KMS-11 (cell line): ENCODE data around the gene GSDMA.

Experiments
- H2AFZ ChIP-seq: fragments of 200-600 bp; sonication (generic); 2 replicates; pipeline ENCODE4 v1.6.1; 2016; ENCODE audit warnings: antibody characterized with exemption, mixed run types, low read depth
- H3K27ac ChIP-seq: fragments of 200-600 bp; sonication (generic); 2 replicates; pipeline ENCODE4 v1.6.1; 2016; ENCODE audit warnings: mild to moderate bottlenecking, mixed run types
- H3K27me3 ChIP-seq: fragments of 200-600 bp; sonication (generic); 2 replicates; pipeline ENCODE4 v1.6.1; 2017; ENCODE audit warnings: mild to moderate bottlenecking, low read depth, mixed run types, moderate library complexity; ENCODE audit not compliant: insufficient read depth
- H3K36me3 ChIP-seq: fragments of 200-600 bp; sonication (generic); 2 replicates; pipeline ENCODE4 v1.6.1; 2017; ENCODE audit warnings: mild to moderate bottlenecking, mixed run types; ENCODE audit not compliant: insufficient read depth
- H3K4me1 ChIP-seq: fragments of 200-600 bp; sonication (generic); 2 replicates; pipeline ENCODE4 v1.6.1; 2016; ENCODE audit warnings: mild to moderate bottlenecking, low read depth, mixed run types; ENCODE audit not compliant: poor library complexity, severe bottlenecking
- H3K4me2 ChIP-seq: fragments of 200-600 bp; sonication (generic); 2 replicates; pipeline ENCODE4 v1.7.0; 2016; ENCODE audit warnings: mild to moderate bottlenecking, mixed run types
- H3K4me3 ChIP-seq: fragments of 200-600 bp; sonication (generic); IDR thresholded peaks from 2 replicates; pipeline ENCODE4 v1.6.1; 2017; ENCODE audit warnings: low read depth, low read length, mixed read lengths; ENCODE audit not compliant: insufficient read depth
- H3K79me2 ChIP-seq: fragments of 200-600 bp; sonication (generic); 2 replicates; pipeline ENCODE4 v1.6.1; 2016; ENCODE audit warnings: low read depth, mixed run types; ENCODE audit not compliant: insufficient read depth
- H3K9ac ChIP-seq: fragments of 200-600 bp; sonication (generic); 2 replicates; pipeline ENCODE4 v1.6.1; 2016; ENCODE audit warnings: mild to moderate bottlenecking, mixed run types
- H4K20me1 ChIP-seq: fragments of 200-600 bp; sonication (generic); 2 replicates; pipeline ENCODE4 v1.6.1; 2016; ENCODE audit warnings: mild to moderate bottlenecking, mixed run types; ENCODE audit not compliant: insufficient read depth
- TF ChIP-seq, protein P1 (sequence below): fragments of 200-600 bp; sonication (generic); conservative IDR thresholded peaks from 2 replicates; pipeline ENCODE4 v1.6.1; 2017; ENCODE audit warnings: low read depth, mild to moderate bottlenecking, antibody characterized with exemption, low read length, moderate library complexity, mixed read lengths

Gene GSDMA

DNA sequence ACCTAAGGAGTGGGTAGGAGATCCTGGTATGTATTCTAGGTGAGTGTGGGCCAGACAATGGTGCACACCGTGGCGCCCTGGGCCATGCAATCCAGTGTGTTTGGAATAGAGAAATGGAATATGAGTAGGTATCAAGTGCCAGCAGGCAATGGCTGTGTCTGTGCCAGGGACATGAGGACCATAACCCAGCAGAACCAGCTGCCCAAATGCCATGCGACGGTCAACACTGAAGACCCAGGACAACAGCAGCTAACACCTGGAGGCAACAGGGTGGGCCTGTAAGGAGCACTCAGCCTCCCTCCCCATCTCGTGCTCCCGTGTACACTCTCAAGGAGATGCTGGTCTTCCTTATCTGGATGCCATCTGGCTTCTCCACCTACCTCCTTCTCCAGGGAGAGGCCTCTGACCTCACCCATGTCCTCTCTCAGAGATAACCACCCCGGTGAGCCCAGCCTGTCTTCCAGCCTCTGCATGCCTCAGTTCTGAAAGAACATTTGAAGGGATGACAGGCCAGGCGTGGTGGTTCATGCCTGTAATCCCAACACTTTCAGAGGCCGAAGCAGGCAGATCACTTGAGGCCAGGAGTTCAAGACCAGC, 43.6 kb upstream of the GSDMA start:
- TF ChIP-seq, protein P1, sequence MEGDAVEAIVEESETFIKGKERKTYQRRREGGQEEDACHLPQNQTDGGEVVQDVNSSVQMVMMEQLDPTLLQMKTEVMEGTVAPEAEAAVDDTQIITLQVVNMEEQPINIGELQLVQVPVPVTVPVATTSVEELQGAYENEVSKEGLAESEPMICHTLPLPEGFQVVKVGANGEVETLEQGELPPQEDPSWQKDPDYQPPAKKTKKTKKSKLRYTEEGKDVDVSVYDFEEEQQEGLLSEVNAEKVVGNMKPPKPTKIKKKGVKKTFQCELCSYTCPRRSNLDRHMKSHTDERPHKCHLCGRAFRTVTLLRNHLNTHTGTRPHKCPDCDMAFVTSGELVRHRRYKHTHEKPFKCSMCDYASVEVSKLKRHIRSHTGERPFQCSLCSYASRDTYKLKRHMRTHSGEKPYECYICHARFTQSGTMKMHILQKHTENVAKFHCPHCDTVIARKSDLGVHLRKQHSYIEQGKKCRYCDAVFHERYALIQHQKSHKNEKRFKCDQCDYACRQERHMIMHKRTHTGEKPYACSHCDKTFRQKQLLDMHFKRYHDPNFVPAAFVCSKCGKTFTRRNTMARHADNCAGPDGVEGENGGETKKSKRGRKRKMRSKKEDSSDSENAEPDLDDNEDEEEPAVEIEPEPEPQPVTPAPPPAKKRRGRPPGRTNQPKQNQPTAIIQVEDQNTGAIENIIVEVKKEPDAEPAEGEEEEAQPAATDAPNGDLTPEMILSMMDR, result no peak
- Histone ChIP-seq H2AFZ (no peak overlapping the region), H3K4me2 (peak overlapping the region; percentile 7; the same call in 1 of the 2 replicates), H3K4me1 (peaks cover 59% of the 10 kb centered on the region), H4K20me1 (no peaks in the 10 kb centered on the region; the same call in 1 of the 2 replicates), H3K27ac (no peak overlapping the region), H3K9ac (no peak overlapping the region), H3K79me2 (peaks cover 15% of the 10 kb centered on the region), H3K36me3 (peaks cover 11% of the 10 kb centered on the region; the same call in 1 of the 2 replicates), H3K27me3 (no peaks in the 10 kb centered on the region), H3K4me3 (no peak overlapping the region)

DNA sequence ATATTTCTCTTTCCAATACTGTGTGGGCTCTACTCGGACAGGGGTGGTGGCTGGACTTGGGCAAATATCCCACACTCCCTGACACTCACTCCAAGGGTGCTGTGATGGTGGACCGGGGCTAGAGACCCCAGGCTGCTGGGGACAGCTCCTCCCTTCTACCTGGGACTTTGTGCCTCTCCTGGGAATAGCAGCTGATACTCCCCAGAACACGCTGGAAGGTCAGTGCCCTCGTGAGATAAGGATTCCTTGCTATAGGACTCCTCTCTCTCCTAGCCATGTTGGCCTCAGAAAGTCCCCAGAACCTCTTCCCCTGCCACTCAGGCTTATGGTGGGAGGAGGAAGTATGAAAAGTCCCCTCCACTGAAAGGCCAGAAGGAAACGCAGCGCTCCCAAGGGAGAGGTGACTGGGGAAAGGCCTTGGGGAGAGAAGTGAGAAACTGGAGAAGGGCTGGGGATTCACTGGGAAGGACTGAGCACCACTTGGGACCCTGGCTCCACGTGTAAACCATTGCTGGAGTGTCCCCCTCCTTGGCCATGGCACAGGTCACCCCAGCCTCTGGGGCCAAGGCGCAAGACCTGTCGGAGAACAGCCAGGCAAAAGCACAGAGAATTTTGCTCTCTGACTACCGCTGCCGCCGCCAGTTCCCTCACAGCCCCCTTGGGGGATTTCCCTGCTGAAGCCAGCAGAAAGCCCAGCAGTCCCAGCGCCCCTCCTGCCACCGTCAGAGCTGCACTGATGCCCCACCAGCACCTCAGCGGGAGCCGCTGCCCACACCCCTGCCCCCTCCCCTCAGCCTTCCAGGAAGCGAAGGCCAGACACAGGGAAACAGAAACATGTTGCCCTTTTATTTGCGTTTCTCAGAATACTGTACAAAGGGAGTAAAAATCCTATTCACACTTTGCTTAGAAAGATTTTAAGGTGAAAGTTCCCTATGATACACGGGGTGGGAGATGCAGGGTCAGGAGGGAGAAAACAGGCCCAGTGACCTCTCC, 42.3 kb upstream of the GSDMA start:
- no peaks in the 10 kb centered on the region; the same call in 1 of the 2 replicates for H4K20me1 ChIP-seq
- H3K4me2 ChIP-seq, result no peak overlapping the region
- no peak overlapping the region for H3K9ac ChIP-seq
- no peak overlapping the region for H3K27ac ChIP-seq
- H3K4me3 ChIP-seq, result no peak overlapping the region
- H3K79me2 ChIP-seq, result peaks cover 28% of the 10 kb centered on the region
- no peak overlapping the region for H2AFZ ChIP-seq
- H3K27me3 ChIP-seq, result no peaks in the 10 kb centered on the region
- peaks cover 11% of the 10 kb centered on the region; the same call in 1 of the 2 replicates for H3K36me3 ChIP-seq
- TF ChIP-seq, protein P1, result no peak
- peaks cover 72% of the 10 kb centered on the region for H3K4me1 ChIP-seq

DNA sequence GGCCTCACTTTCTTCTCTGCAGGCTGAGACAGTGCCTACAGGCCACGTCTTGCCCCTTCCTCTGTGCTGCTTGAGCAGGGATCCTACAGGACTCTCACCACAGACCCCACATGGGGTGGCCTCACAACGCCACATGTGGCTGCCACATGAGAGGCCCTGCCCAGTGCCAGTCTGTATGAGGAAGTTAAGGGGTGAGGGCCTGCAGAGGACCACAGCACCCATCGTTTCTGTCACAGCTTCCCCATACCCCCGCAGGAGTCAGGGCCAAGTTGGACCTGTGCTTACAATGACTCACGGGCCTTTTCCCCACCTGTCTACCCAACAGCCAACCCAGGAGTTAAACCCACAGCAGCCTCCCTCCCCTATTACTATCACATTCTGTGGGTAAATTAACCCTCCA, 41.5 kb upstream of the GSDMA start:
- Histone ChIP-seq H3K4me1 (peaks cover 73% of the 10 kb centered on the region), H3K4me3 (no peak overlapping the region), H3K79me2 (peaks cover 36% of the 10 kb centered on the region), H3K27ac (no peak overlapping the region), H3K36me3 (peaks cover 11% of the 10 kb centered on the region; the same call in 1 of the 2 replicates), H3K27me3 (no peaks in the 10 kb centered on the region), H3K4me2 (no peak overlapping the region), H4K20me1 (no peaks in the 10 kb centered on the region; the same call in 1 of the 2 replicates), H2AFZ (no peak overlapping the region), H3K9ac (no peak overlapping the region)
- TF ChIP-seq, protein P1, result no peak

DNA sequence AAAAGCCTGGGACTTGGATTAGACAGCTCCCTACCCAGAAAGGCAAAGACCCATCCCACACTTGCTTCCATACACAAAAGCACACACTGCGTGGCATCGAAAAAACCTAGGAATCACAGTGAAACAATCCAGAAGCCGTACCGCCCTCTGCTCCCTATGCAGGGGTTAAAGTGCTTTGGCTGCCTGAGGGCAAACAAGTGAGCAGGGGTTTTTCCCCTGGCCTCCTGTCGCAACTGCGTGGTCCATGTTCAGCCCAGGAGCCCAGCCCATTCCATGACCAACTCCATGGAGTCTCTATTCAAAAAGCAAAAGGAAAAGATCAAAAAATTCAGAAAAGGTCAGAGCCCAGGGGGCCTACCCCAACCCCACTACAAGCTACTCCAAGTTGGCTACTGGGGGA, 40.8 kb upstream of the GSDMA start:
- H3K36me3 ChIP-seq, result peaks cover 11% of the 10 kb centered on the region; the same call in 1 of the 2 replicates

More for the DNA sequence above, 40.8 kb upstream of the GSDMA start:
- H3K27ac ChIP-seq, result no peak overlapping the region
- TF ChIP-seq, protein P1, result no peak
- H3K79me2 ChIP-seq, result peaks cover 43% of the 10 kb centered on the region
- H3K4me1 ChIP-seq, result peaks cover 67% of the 10 kb centered on the region
- no peak overlapping the region for H3K4me3 ChIP-seq
- no peak overlapping the region for H2AFZ ChIP-seq
- no peak overlapping the region for H3K9ac ChIP-seq
- no peak overlapping the region for H3K4me2 ChIP-seq
- no peaks in the 10 kb centered on the region; the same call in 1 of the 2 replicates for H4K20me1 ChIP-seq
- H3K27me3 ChIP-seq, result no peaks in the 10 kb centered on the region
